ENCODE data around the gene ZCCHC2.

ZCCHC2 gene

GRCh38 chr18:62558015-62558663, 35.3 kb downstream of the ZCCHC2 start:
- no peak overlapping the region for H3K27ac ChIP-seq

GRCh38 chr18:62564044-62564443, 41.2 kb downstream of the ZCCHC2 start:
- Histone ChIP-seq H3K27ac (no peak overlapping the region), H3K4me3 (ENCODE audit: low read depth in 1 of 2, low read length in 1 of 2) (no peak overlapping the region), H3K9me3 (no peaks in the 10 kb centered on the region), H3K36me3 (peaks cover 89% of the 10 kb centered on the region), H3K27me3 (no peaks in the 10 kb centered on the region), H3K4me1 (ENCODE audit: control insufficient read depth in 1 of 2, insufficient read depth in 1 of 2, low read depth in 1 of 2, low read length in 1 of 2) (no peaks in the 10 kb centered on the region)
- TF ChIP-seq CTCF (IDR thresholded peaks at IDR 0.05), result no peak

More at GRCh38 chr18:62558015-62558663, 35.3 kb downstream of the ZCCHC2 start:
- TF ChIP-seq CTCF (IDR thresholded peaks at IDR 0.05), result no peak
- Histone ChIP-seq H3K4me1 (ENCODE audit: control insufficient read depth in 1 of 2, insufficient read depth in 1 of 2, low read depth in 1 of 2, low read length in 1 of 2) (no peaks in the 10 kb centered on the region), H3K4me3 (ENCODE audit: low read depth in 1 of 2, low read length in 1 of 2) (no peak overlapping the region), H3K36me3 (peaks cover 73% of the 10 kb centered on the region), H3K9me3 (no peaks in the 10 kb centered on the region), H3K27me3 (no peaks in the 10 kb centered on the region)

DNA sequence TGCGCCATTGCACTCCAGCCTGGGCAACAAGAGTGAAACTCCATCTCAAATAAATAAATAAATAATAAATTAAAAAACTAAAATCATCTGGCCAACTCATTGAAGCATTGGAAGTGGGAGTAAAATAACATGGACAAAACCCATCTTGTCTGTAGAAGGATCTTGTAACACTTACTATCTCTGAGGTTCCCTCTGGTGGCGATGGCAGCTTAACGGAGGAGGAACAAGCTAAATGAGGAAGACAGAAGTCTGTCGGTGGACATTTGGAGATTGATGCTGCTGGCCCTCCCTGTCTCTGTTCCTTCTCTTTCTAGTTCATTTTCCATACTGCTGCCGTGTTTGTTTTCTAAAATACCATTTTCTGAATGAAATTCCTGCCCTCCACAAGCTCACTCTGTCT, 43.4 kb downstream of the ZCCHC2 start:
- no peak overlapping the region for H3K27ac ChIP-seq
- H3K36me3 ChIP-seq, result peaks cover 89% of the 10 kb centered on the region
- no peaks in the 10 kb centered on the region for H3K4me1 ChIP-seq (ENCODE audit: control insufficient read depth in 1 of 2, insufficient read depth in 1 of 2, low read depth in 1 of 2, low read length in 1 of 2)
- no peaks in the 10 kb centered on the region for H3K27me3 ChIP-seq
- H3K4me3 ChIP-seq (ENCODE audit: low read depth in 1 of 2, low read length in 1 of 2), result no peak overlapping the region
- no peaks in the 10 kb centered on the region for H3K9me3 ChIP-seq
- peak; percentile 25 for TF ChIP-seq CTCF (IDR thresholded peaks at IDR 0.05)

GRCh38 chr18:62566818-62567217, 44.0 kb downstream of the ZCCHC2 start:
- H3K36me3 ChIP-seq, result peaks cover 89% of the 10 kb centered on the region
- no peaks in the 10 kb centered on the region for H3K4me1 ChIP-seq (ENCODE audit: control insufficient read depth in 1 of 2, insufficient read depth in 1 of 2, low read depth in 1 of 2, low read length in 1 of 2)
- H3K27ac ChIP-seq, result no peak overlapping the region
- H3K27me3 ChIP-seq, result no peaks in the 10 kb centered on the region
- TF ChIP-seq CTCF (IDR thresholded peaks at IDR 0.05), result no peak
- H3K9me3 ChIP-seq, result no peaks in the 10 kb centered on the region
- H3K4me3 ChIP-seq (ENCODE audit: low read depth in 1 of 2, low read length in 1 of 2), result no peak overlapping the region

GRCh38 chr18:62569081-62569655, 46.3 kb downstream of the ZCCHC2 start:
- Histone ChIP-seq H3K4me3 (ENCODE audit: low read depth in 1 of 2, low read length in 1 of 2) (no peak overlapping the region), H3K27ac (no peak overlapping the region), H3K27me3 (no peaks in the 10 kb centered on the region), H3K36me3 (peaks cover 89% of the 10 kb centered on the region), H3K4me1 (ENCODE audit: control insufficient read depth in 1 of 2, insufficient read depth in 1 of 2, low read depth in 1 of 2, low read length in 1 of 2) (no peaks in the 10 kb centered on the region), H3K9me3 (no peaks in the 10 kb centered on the region)
- TF ChIP-seq CTCF (IDR thresholded peaks at IDR 0.05), result no peak

Data from neutrophil (primary cell).